Heart left ventricle (tissue), 16 donors: ENCODE measurements around the gene STIMATE. TPM values are rescaled to one million over a fixed set of nuclear protein-coding genes. Genes with fewer than 3 reads are reported as not detected.

Experiments
- ATAC-seq, 4 donors: fragments of 200-7000 bp; cut with Tn5 transposase; one replicate each; pipeline ENCODE4 v1.9.1; 2020 to 2022; ENCODE audit warnings: moderate library complexity in 4 of 4, mild to moderate bottlenecking in 3 of 4, moderate number of reproducible peaks in 1 of 4
- DNase-seq, 5 donors: peaks; one replicate each; pipeline ENCODE4 v3.0.0-alpha.2; 2020
- H3K27ac ChIP-seq, 12 donors: fragments of 200-600 bp; sonication (generic) in 4 of 12; one replicate each; pipeline versions ENCODE4 v1.5.0 to v1.8.0; 2016 to 2022; ENCODE audit warnings: mild to moderate bottlenecking in 2 of 12
- H3K27me3 ChIP-seq, 9 donors: fragments of 200-600 bp; sonication (generic) in 2 of 9; one replicate each; pipeline versions ENCODE4 v1.5.1 to v1.8.0; 2016 to 2022; ENCODE audit warnings: mild to moderate bottlenecking in 3 of 9
- H3K36me3 ChIP-seq, 9 donors: fragments of 200-600 bp; sonication (generic) in 2 of 9; one replicate each; pipeline versions ENCODE4 v1.5.0 to v1.8.0; 2018 to 2022; ENCODE audit warnings: mild to moderate bottlenecking in 2 of 9
- H3K4me1 ChIP-seq, 12 donors: fragments of 200-600 bp; sonication (generic) in 4 of 12; one replicate each; pipeline versions ENCODE4 v1.5.0 to v1.8.0; 2016 to 2022; ENCODE audit warnings: mild to moderate bottlenecking in 3 of 12
- H3K4me3 ChIP-seq, 12 donors: fragments of 200-600 bp; sonication (generic) in 4 of 12; one replicate each; pipeline versions ENCODE4 v1.5.0 to v1.8.0; 2017 to 2022; ENCODE audit warnings: mild to moderate bottlenecking in 9 of 12, moderate library complexity in 4 of 12
- H3K9me3 ChIP-seq, 12 donors: fragments of 200-600 bp; sonication (generic) in 4 of 12; one replicate each; pipeline versions ENCODE4 v1.5.0 to v1.8.0; 2016 to 2022; ENCODE audit warnings: mild to moderate bottlenecking in 1 of 12
- CTCF ChIP-seq, 12 donors: fragments of 200-600 bp; sonication (generic) in 4 of 12; IDR thresholded peaks; one replicate each; pipeline versions ENCODE4 v1.5.0 to v1.8.0; 2018 to 2022; ENCODE audit warnings: antibody characterized with exemption in 12 of 12, mild to moderate bottlenecking in 5 of 12
- POLR2A ChIP-seq, 2 donors: fragments of 450-650 bp; IDR thresholded peaks; one replicate each; pipeline ENCODE4 v1.6.1; 2017; ENCODE audit warnings: antibody characterized with exemption in 2 of 2, mild to moderate bottlenecking in 2 of 2, moderate library complexity in 2 of 2
- WGBS, 4 donors: extraction: QIAGEN DNeasy Blood & Tissue Kit in 2 of 4; methylation state at CpG; one replicate each; pipeline versions ENCODE4 v1.1.5 to v1.1.7; 2013 to 2018; 5-methylcytosine and 5-hydroxymethylcytosine counted together
- intact Hi-C, 10 donors: fragments of 100-400 bp; cut with DNase I; formaldehyde crosslinking; loops; one replicate each; pipeline versions ENCODE4 v1.11.1 to v1.14.2; 2022
- polyA plus RNA-seq, 2 donors: library from polyadenylated mRNA; stranded (reverse); fragments of 200-250 nt; gene quantifications; one replicate each; pipeline ENCODE4 v1.2.3, GENCODE V29; 2013
- total RNA-seq, 9 donors: library from RNA; depleted of rRNA in 2 of 9; stranded (reverse); fragments of >200 nt in 2 of 9; fragmentation: NEBNext Ultra II Directional in 3 of 9; extraction: Animal tissue kit (Norgen Biotek cat#: 25700) in 3 of 9; gene quantifications; one replicate each; pipeline versions ENCODE4 v1.1.0 to v1.2.4, GENCODE V29; 2016 to 2023
- donor health status: ischemic (EF 13 %, LVEDD 7.1; RV severe dilation, severe dysfunction).
- donor health status: healthy with polysubstance abuse.
- donor health status: DM: no; HTN: yes; CAD: no.
- donor health status: DM: no; HTN: no; CAD: no.
- donor health status: ischemic (EF 25% LVEDD 6.9; RV normal size, moderate dysfunction).
- donor health status: ischemic (EF 25% LVEDD 5.7; RV mildly dilated, moderate dysfunction).
- donor health status: healthy.
- donor health status: DM: yes; HTN: yes; CAD: no.
- donor health status: ischemic (EF 35%, LVEDD 5.7; RV mildly dilated, moderate dysfunction).
- donor health status: nonischemic (EF 11% LVEDD 7.7; RV severe dilation, severe dysfunction).
- donor health status: DM: yes; HTN: yes; CAD: no.
- donor health status: PGD.
- donor health status: ischemic (EF 29% LVEDD 5.4; RV normal size, mild dysfunction).
- donor health status: nonischemic (EF 23%, LVEDD 6.1; RV moderate dilation, normal function).

Gene STIMATE
- total and polyA plus RNA-seq, 11 donors: 3.4 to 17.1 (median 9.4) TPM

- intact Hi-C loops: loop anchor here in 1 of 10 donors (5.0 kb wide), 1 partner anchor 54 kb away; the partner anchor contains the start of gene STIMATE
- TF ChIP-seq POLR2A (IDR thresholded peaks at IDR 0.05) (no peak), CTCF (IDR thresholded peaks at IDR 0.05) (no peak)
- H3K9me3 ChIP-seq: no peaks in the 10 kb centered on the region
- no peaks in the 10 kb centered on the region for H3K27me3 ChIP-seq
- 82 to 89% (median 87%) methylated on average over 19 to 20 of the region's 20 CpGs for WGBS, 4 donors
- peak in 3 of 5 donors; percentile 12 to 24 (median 12) for DNase-seq
- ATAC-seq: no peak
- peaks cover 0 to 60% (median 22%) of the 10 kb centered on the region in 9 donors for H3K36me3 ChIP-seq
- H3K27ac ChIP-seq: peak overlapping the region in 8 of 12 donors; percentile 18 to 90 (median 72)
- peaks cover 6 to 59% (median 43%) of the 10 kb centered on the region in 12 donors for H3K4me1 ChIP-seq
- H3K4me3 ChIP-seq: no peak overlapping the region
These were observed 54.1 kb downstream of the STIMATE start for GRCh38 chr3:52843108-52843865.

DNA sequence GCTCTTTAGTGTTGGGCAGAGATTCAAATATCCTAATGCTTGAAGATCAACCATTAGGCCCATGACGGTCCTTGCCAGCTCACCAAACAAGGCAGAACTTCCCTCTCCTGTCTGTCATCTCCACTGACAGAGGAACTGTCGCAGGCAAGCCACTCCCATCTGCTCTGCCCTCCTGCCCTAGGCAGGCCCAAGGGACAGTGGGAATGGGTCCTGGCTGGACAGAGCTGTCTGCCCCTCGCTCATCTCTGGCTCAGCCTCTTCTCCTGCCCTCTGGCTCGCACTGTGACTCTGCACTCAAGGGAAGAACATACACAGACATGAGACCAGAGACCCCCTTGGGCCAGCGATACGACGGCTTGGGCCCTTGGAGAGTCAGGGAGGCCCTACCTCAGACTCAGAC, 54.9 kb downstream of the STIMATE start:
- Histone ChIP-seq H3K4me1 (peaks cover 6 to 61% (median 43%) of the 10 kb centered on the region in 12 donors), H3K36me3 (peaks cover 0 to 52% (median 18%) of the 10 kb centered on the region in 9 donors), H3K9me3 (no peaks in the 10 kb centered on the region), H3K27ac (peak overlapping the region in 11 of 12 donors; percentile 18 to 85 (median 52)), H3K27me3 (no peaks in the 10 kb centered on the region), H3K4me3 (no peak overlapping the region)
- TF ChIP-seq CTCF (IDR thresholded peaks at IDR 0.05): no peak
- TF ChIP-seq POLR2A (IDR thresholded peaks at IDR 0.05): no peak
- DNase-seq (peak; percentile 37 to 78 (median 71)), ATAC-seq (peak; percentile 39 to 74 (median 64))
- WGBS, 4 donors: 54 to 69% (median 62%) methylated on average over 7 of the region's 7 CpGs
- intact Hi-C loops: loop anchor here in 1 of 10 donors (5.0 kb wide), 1 partner anchor 55 kb away; the partner anchor contains the start of gene STIMATE

DNA sequence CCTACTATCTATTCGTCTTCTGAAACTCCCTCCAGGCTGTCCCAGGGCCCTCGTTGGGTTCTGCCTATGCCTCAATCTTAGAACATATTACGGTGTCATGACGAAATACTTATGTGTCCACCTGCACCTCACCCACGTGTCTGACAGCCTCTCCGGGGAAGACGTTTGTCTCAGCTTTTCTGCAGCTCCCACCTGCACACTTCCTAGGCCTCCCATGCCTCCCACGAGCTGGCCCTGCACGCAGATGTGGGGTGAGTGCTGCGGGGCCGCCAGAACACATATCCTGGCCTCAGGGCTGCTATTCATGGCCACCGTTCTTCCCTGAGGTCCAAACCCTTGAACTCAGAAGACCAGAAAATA, 55.4 kb downstream of the STIMATE start:
- peak overlapping the region in 11 of 12 donors; percentile 3 to 85 (median 48) for H3K27ac ChIP-seq
- intact Hi-C loops: loop anchor here in 1 of 10 donors (5.0 kb wide), 1 partner anchor 55 kb away; the partner anchor contains the start of gene STIMATE
- no peaks in the 10 kb centered on the region for H3K27me3 ChIP-seq
- DNase-seq: peak in 3 of 5 donors; percentile 9 to 31 (median 16)
- WGBS, 4 donors: 79 to 86% (median 81%) methylated on average over 12 of the region's 12 CpGs
- H3K36me3 ChIP-seq: peaks cover 0 to 47% (median 18%) of the 10 kb centered on the region in 9 donors
- TF ChIP-seq CTCF (IDR thresholded peaks at IDR 0.05) (no peak), POLR2A (IDR thresholded peaks at IDR 0.05) (no peak)
- no peak for ATAC-seq
- H3K9me3 ChIP-seq: no peaks in the 10 kb centered on the region
- no peak overlapping the region for H3K4me3 ChIP-seq
- peaks cover 6 to 66% (median 43%) of the 10 kb centered on the region in 12 donors for H3K4me1 ChIP-seq
